HS-27A (cell line): ENCODE measurements around the gene TSPAN33.
"Not testable (repeated sequence)": the region's sequence is repeated elsewhere in the genome, so short reads cannot be mapped to it uniquely, and the experiment has no call there.

ENCODE experiments used
- DNase-seq: peaks from one replicate; pipeline ENCODE4 v3.0.0-alpha.2; 2012; ENCODE audit warnings: low read depth, missing footprints

Gene TSPAN33

GRCh38 chr7:129170441-129171021 is 26.0 kb downstream of the TSPAN33 start:
- no peak for DNase-seq

- not testable (repeated sequence) for DNase-seq
These were observed 29.4 kb downstream of the TSPAN33 start for GRCh38 chr7:129173861-129174260.

- DNase-seq, result no peak
These were observed 32.6 kb downstream of the TSPAN33 start for GRCh38 chr7:129176916-129177710.

GRCh38 chr7:129184981-129185670 is 40.6 kb downstream of the TSPAN33 start:
- DNase-seq, result no peak

- DNase-seq, result no peak
These were observed 42.3 kb downstream of the TSPAN33 start for GRCh38 chr7:129186749-129187260.

- DNase-seq, result no peak
These were observed 43.3 kb downstream of the TSPAN33 start for GRCh38 chr7:129187681-129188371.

- no peak for DNase-seq
These were observed 43.9 kb downstream of the TSPAN33 start, which contains the start of gene SMO for GRCh38 chr7:129188372-129188891. SMO (plus strand) TSS chr7:129188633; CDS start chr7:129189152, 519 bp downstream.

- DNase-seq, result no peak
These were observed 44.6 kb downstream of the TSPAN33 start for GRCh38 chr7:129188892-129189660.

GRCh38 chr7:129189661-129190310 is 45.3 kb downstream of the TSPAN33 start:
- no peak for DNase-seq

GRCh38 chr7:129191272-129191671 is 46.8 kb downstream of the TSPAN33 start:
- no peak for DNase-seq

- DNase-seq, result no peak
These were observed 49.4 kb downstream of the TSPAN33 start for GRCh38 chr7:129193892-129194291.

- no peak for DNase-seq
These were observed 53.3 kb downstream of the TSPAN33 start for GRCh38 chr7:129197771-129198170.

GRCh38 chr7:129199406-129199805 is 54.9 kb downstream of the TSPAN33 start:
- DNase-seq, result no peak

GRCh38 chr7:129202058-129202777 is 57.7 kb downstream of the TSPAN33 start:
- DNase-seq, result no peak

GRCh38 chr7:129203050-129203741 is 58.7 kb downstream of the TSPAN33 start:
- no peak for DNase-seq

GRCh38 chr7:129205126-129205818 is 60.8 kb downstream of the TSPAN33 start:
- DNase-seq, result no peak

- no peak for DNase-seq
These were observed 61.7 kb downstream of the TSPAN33 start for GRCh38 chr7:129205987-129206785.

GRCh38 chr7:129208667-129209066 is 64.2 kb downstream of the TSPAN33 start:
- no peak for DNase-seq
